GM23338 (cell line): ENCODE data around the gene PKD1. TPM values are rescaled to one million over a fixed set of nuclear protein-coding genes. Genes with fewer than 3 reads are reported as not detected.

Experiments
- ATAC-seq: fragments of 200-7000 bp; cut with Tn5 transposase; 3 replicates; pipeline ENCODE4 v1.9.1; 2020
- DNase-seq: peaks from one replicate; pipeline ENCODE4 v3.0.0-alpha.2; 2015; ENCODE audit warnings: low spot score
- H2AFZ ChIP-seq: fragments of 200-600 bp; sonication (generic); 2 replicates; pipeline ENCODE4 v1.8.0; 2016; ENCODE audit warnings: antibody characterized with exemption, mild to moderate bottlenecking, moderate library complexity
- H3F3A ChIP-seq: fragments of 200-600 bp; sonication (generic); replicated peaks from 2 replicates; pipeline ENCODE4 v1.8.0; 2017; ENCODE audit warnings: antibody characterized with exemption, mixed run types, low read depth
- H3K27ac ChIP-seq: fragments of 200-600 bp; sonication (generic); 2 replicates; pipeline ENCODE4 v1.6.1; 2016; ENCODE audit warnings: low read depth
- H3K27me3 ChIP-seq: fragments of 200-600 bp; sonication (generic); 2 replicates; pipeline ENCODE4 v1.8.0; 2016; ENCODE audit warnings: mild to moderate bottlenecking, mixed run types, moderate library complexity; ENCODE audit not compliant: insufficient read depth
- H3K36me3 ChIP-seq: fragments of 200-600 bp; sonication (generic); 2 replicates; pipeline ENCODE4 v1.8.0; 2016; ENCODE audit warnings: mild to moderate bottlenecking; ENCODE audit not compliant: insufficient read depth
- H3K4me1 ChIP-seq: fragments of 200-600 bp; sonication (generic); 2 replicates; pipeline ENCODE4 v1.8.0; 2016; ENCODE audit warnings: mild to moderate bottlenecking, moderate library complexity; ENCODE audit not compliant: insufficient read depth
- H3K4me2 ChIP-seq: fragments of 200-600 bp; sonication (generic); 2 replicates; pipeline ENCODE4 v1.7.1; 2017; ENCODE audit warnings: mixed run types
- H3K4me3 ChIP-seq: fragments of 200-600 bp; sonication (generic); 2 replicates; pipeline ENCODE4 v1.6.1; 2016; ENCODE audit warnings: mixed run types
- H3K79me2 ChIP-seq: fragments of 200-600 bp; sonication (generic); replicated peaks from 2 replicates; pipeline ENCODE4 v1.8.0; 2017; ENCODE audit warnings: mild to moderate bottlenecking; ENCODE audit not compliant: insufficient read depth
- H3K9me2 ChIP-seq: fragments of 200-600 bp; sonication (generic); 2 replicates; pipeline ENCODE4 v1.8.0; 2017; ENCODE audit not compliant: insufficient read depth
- H4K20me1 ChIP-seq: fragments of 200-600 bp; sonication (generic); replicated peaks from 2 replicates; pipeline ENCODE4 v1.8.0; 2017; ENCODE audit warnings: mild to moderate bottlenecking; ENCODE audit not compliant: insufficient read depth
- H3K27ac Mint-ChIP-seq: 2 replicates; pipeline ENCODE4 v1.8.0; 2020; ENCODE audit warnings: inconsistent platforms, mild to moderate bottlenecking, moderate library complexity, mixed read lengths
- H3K27me3 Mint-ChIP-seq: 3 replicates; pipeline ENCODE4 v1.8.0; 2022; ENCODE audit warnings: low read depth, mild to moderate bottlenecking, moderate library complexity, mixed read lengths, inconsistent platforms; ENCODE audit not compliant: insufficient read depth, poor library complexity
- H3K36me3 Mint-ChIP-seq: 3 replicates; pipeline ENCODE4 v1.8.0; 2021; ENCODE audit warnings: low read depth, mild to moderate bottlenecking, inconsistent platforms, moderate library complexity, mixed read lengths
- H3K4me1 Mint-ChIP-seq: 3 replicates; pipeline ENCODE4 v1.8.0; 2020; ENCODE audit warnings: mild to moderate bottlenecking, inconsistent platforms, mixed read lengths
- H3K4me3 Mint-ChIP-seq: 3 replicates; pipeline ENCODE4 v1.8.0; 2021; ENCODE audit warnings: moderate library complexity, mild to moderate bottlenecking, inconsistent platforms, mixed read lengths
- H3K9me3 Mint-ChIP-seq: 3 replicates; pipeline ENCODE4 v1.8.0; 2020; ENCODE audit warnings: moderate library complexity, mild to moderate bottlenecking, inconsistent platforms, mixed read lengths
- CREB1 ChIP-seq: fragments of 250-450 bp; sonication (Bioruptor Pico); IDR thresholded peaks from 2 replicates; pipeline ENCODE4 v1.5.0; 2020; ENCODE audit warnings: low read depth, mild to moderate bottlenecking, moderate library complexity
- EZH2phosphoT487 ChIP-seq: fragments of 200-600 bp; sonication (generic); IDR thresholded peaks from one replicate; pipeline ENCODE4 v1.8.1; 2018; ENCODE audit warnings: antibody characterized with exemption; ENCODE audit not compliant: unreplicated experiment
- JUNB ChIP-seq: IDR thresholded peaks from one replicate; pipeline ENCODE4 v1.6.1; 2016; ENCODE audit warnings: antibody characterized with exemption; ENCODE audit not compliant: unreplicated experiment
- POLR2AphosphoS5 ChIP-seq: IDR thresholded peaks from 2 replicates; pipeline ENCODE4 v1.6.1; 2016; ENCODE audit warnings: antibody characterized with exemption, low read depth
- ZNF114 ChIP-seq: fragments of 250-450 bp; sonication (Bioruptor Pico); IDR thresholded peaks from 2 replicates; pipeline ENCODE4 v1.5.0; 2020; ENCODE audit warnings: mild to moderate bottlenecking, moderate library complexity
- ZNF331 ChIP-seq: fragments of 250-450 bp; sonication (Bioruptor Pico); IDR thresholded peaks from 2 replicates; pipeline ENCODE4 v1.5.0; 2020; ENCODE audit warnings: low read depth, mild to moderate bottlenecking, moderate library complexity
- polyA plus RNA-seq: library from polyadenylated mRNA; unstranded; fragments of >200 nt; fragmentation: Nextera tagmentation; extraction: Ambion mirVana; gene quantifications from 2 replicates; pipeline ENCODE4 v1.2.1, GENCODE V29; 2016
- total RNA-seq: library from RNA; depleted of rRNA; stranded (reverse); fragments of >200 nt; shearing (Covaris generic); gene quantifications from 2 replicates; pipeline ENCODE4 v1.2.3, GENCODE V29; 2014
- TF ChIP-seq, protein P1 (sequence below): fragments of 250-450 bp; sonication (Bioruptor Pico); IDR thresholded peaks from 2 replicates; pipeline ENCODE4 v1.5.0; 2020; ENCODE audit warnings: mild to moderate bottlenecking, moderate library complexity
- TF ChIP-seq, protein P2 (sequence below): IDR thresholded peaks from one replicate; pipeline ENCODE4 v1.6.1; 2018; ENCODE audit warnings: antibody characterized with exemption; ENCODE audit not compliant: unreplicated experiment
- TF ChIP-seq, protein P3 (sequence below), 2 experiments: fragments of 200-600 bp in 1 of 2; sonication (generic) in 1 of 2; conservative IDR thresholded peaks; 2 replicates each; pipeline versions ENCODE4 v1.5.1 to v1.6.1; 2016 to 2017; ENCODE audit warnings: antibody characterized with exemption in 2 of 2, low read depth in 2 of 2, mild to moderate bottlenecking in 2 of 2, moderate library complexity in 1 of 2
- TF ChIP-seq, protein P4 (sequence below): IDR thresholded peaks from 2 replicates; pipeline ENCODE4 v1.6.1; 2016; ENCODE audit warnings: antibody characterized with exemption

The PKD1 gene
- total and polyA plus RNA-seq, 2 experiments from 2014 or later, result 21.1 to 107 TPM

DNA sequence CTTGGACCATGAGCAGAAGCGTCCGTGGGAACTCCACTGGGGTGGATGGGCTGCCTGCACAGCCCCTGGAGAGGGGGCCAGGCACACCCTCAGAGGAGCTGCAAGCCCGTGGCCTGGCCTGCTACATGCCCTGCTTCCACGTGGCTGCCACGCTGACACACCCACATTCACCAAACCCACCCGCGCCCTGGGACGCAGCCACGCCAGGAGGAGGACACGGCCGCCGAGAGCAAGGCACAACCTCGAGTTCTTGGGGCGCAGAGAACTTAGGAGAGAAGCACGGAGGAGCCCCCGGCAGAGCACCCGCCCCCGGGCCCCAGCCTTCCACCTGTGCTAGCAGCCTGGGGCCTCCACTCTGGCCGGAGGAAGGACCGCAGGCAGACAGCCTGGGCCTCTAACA lies 41.9 kb upstream of the PKD1 start:
- TF ChIP-seq, protein P1, sequence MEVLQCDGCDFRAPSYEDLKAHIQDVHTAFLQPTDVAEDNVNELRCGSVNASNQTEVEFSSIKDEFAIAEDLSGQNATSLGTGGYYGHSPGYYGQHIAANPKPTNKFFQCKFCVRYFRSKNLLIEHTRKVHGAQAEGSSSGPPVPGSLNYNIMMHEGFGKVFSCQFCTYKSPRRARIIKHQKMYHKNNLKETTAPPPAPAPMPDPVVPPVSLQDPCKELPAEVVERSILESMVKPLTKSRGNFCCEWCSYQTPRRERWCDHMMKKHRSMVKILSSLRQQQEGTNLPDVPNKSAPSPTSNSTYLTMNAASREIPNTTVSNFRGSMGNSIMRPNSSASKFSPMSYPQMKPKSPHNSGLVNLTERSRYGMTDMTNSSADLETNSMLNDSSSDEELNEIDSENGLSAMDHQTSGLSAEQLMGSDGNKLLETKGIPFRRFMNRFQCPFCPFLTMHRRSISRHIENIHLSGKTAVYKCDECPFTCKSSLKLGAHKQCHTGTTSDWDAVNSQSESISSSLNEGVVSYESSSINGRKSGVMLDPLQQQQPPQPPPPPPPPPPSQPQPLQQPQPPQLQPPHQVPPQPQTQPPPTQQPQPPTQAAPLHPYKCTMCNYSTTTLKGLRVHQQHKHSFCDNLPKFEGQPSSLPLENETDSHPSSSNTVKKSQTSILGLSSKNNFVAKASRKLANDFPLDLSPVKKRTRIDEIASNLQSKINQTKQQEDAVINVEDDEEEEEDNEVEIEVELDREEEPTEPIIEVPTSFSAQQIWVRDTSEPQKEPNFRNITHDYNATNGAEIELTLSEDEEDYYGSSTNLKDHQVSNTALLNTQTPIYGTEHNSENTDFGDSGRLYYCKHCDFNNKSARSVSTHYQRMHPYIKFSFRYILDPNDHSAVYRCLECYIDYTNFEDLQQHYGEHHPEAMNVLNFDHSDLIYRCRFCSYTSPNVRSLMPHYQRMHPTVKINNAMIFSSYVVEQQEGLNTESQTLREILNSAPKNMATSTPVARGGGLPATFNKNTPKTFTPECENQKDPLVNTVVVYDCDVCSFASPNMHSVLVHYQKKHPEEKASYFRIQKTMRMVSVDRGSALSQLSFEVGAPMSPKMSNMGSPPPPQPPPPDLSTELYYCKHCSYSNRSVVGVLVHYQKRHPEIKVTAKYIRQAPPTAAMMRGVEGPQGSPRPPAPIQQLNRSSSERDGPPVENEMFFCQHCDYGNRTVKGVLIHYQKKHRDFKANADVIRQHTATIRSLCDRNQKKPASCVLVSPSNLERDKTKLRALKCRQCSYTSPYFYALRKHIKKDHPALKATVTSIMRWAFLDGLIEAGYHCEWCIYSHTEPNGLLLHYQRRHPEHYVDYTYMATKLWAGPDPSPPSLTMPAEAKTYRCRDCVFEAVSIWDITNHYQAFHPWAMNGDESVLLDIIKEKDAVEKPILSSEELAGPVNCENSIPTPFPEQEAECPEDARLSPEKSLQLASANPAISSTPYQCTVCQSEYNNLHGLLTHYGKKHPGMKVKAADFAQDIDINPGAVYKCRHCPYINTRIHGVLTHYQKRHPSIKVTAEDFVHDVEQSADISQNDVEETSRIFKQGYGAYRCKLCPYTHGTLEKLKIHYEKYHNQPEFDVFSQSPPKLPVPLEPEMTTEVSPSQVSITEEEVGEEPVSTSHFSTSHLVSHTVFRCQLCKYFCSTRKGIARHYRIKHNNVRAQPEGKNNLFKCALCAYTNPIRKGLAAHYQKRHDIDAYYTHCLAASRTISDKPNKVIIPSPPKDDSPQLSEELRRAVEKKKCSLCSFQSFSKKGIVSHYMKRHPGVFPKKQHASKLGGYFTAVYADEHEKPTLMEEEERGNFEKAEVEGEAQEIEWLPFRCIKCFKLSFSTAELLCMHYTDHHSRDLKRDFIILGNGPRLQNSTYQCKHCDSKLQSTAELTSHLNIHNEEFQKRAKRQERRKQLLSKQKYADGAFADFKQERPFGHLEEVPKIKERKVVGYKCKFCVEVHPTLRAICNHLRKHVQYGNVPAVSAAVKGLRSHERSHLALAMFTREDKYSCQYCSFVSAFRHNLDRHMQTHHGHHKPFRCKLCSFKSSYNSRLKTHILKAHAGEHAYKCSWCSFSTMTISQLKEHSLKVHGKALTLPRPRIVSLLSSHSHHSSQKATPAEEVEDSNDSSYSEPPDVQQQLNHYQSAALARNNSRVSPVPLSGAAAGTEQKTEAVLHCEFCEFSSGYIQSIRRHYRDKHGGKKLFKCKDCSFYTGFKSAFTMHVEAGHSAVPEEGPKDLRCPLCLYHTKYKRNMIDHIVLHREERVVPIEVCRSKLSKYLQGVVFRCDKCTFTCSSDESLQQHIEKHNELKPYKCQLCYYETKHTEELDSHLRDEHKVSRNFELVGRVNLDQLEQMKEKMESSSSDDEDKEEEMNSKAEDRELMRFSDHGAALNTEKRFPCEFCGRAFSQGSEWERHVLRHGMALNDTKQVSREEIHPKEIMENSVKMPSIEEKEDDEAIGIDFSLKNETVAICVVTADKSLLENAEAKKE (CRISPR knock-in tag), result no peak
- Histone ChIP-seq H3K27ac (no peak overlapping the region), H3K27me3 (no peaks in the 10 kb centered on the region), H3K79me2 (no peaks in the 10 kb centered on the region), H2AFZ (no peak overlapping the region), H3K4me2 (no peak overlapping the region), H3K4me1 (no peaks in the 10 kb centered on the region), H3K4me3 (no peak overlapping the region), H3K36me3 (no peaks in the 10 kb centered on the region; the same call in 1 of the 2 replicates), H4K20me1 (no peaks in the 10 kb centered on the region; the same call in 1 of the 2 replicates), H3F3A (0 out of 2 replicates have a peak, but pooled peaks cover 19% of the 10 kb centered on the region), H3K9me2 (no peaks in the 10 kb centered on the region)
- Mint-ChIP-seq H3K4me1 (peaks cover 6% of the 10 kb centered on the region), H3K4me3 (no peak overlapping the region), H3K27me3 (peaks cover 15% of the 10 kb centered on the region), H3K27ac (no peak overlapping the region), H3K9me3 (no peaks in the 10 kb centered on the region), H3K36me3 (peaks cover 30% of the 10 kb centered on the region)
- DNase-seq, result no peak
- ATAC-seq, result no peak

DNA sequence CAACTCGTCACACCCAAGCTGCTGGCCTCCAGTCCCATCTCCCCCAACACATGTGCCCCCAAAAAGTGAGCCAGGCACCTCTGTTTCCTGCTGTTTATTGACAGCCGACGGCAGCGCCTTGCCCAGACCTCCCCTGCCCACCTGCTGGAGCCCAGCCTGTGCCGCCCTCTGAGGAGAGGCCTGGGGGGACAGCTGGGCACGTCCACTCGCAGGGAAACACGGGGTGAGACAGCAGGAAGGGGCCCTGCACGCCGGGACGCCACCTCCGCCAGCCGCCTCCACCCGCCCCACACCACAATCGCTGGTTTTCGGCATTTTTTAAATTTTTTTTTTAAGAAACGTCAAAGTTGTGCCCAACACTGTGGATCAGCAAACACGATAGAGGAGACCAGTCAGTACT lies 41.4 kb upstream of the PKD1 start:
- Histone ChIP-seq H3K9me2 (no peaks in the 10 kb centered on the region), H3K27ac (no peak overlapping the region), H3K27me3 (no peaks in the 10 kb centered on the region), H3F3A (0 out of 2 replicates have a peak, but pooled peaks cover 19% of the 10 kb centered on the region), H4K20me1 (no peaks in the 10 kb centered on the region; the same call in 1 of the 2 replicates), H3K36me3 (no peaks in the 10 kb centered on the region; the same call in 1 of the 2 replicates), H3K4me3 (no peak overlapping the region), H3K79me2 (no peaks in the 10 kb centered on the region), H2AFZ (no peak overlapping the region), H3K4me2 (no peak overlapping the region), H3K4me1 (no peaks in the 10 kb centered on the region)
- Mint-ChIP-seq H3K36me3 (peaks cover 30% of the 10 kb centered on the region), H3K27me3 (peaks cover 11% of the 10 kb centered on the region), H3K4me3 (no peak overlapping the region), H3K9me3 (no peaks in the 10 kb centered on the region), H3K4me1 (peaks cover 4% of the 10 kb centered on the region), H3K27ac (no peak overlapping the region)
- no peak for ATAC-seq
- DNase-seq, result no peak
- no peak for TF ChIP-seq POLR2AphosphoS5
- TF ChIP-seq EZH2phosphoT487, result no peak
- no peak for TF ChIP-seq CREB1 (CRISPR knock-in tag)
- no peak for TF ChIP-seq ZNF331
- TF ChIP-seq JUNB, result no peak
- no peak for TF ChIP-seq ZNF114
- TF ChIP-seq, protein P2, sequence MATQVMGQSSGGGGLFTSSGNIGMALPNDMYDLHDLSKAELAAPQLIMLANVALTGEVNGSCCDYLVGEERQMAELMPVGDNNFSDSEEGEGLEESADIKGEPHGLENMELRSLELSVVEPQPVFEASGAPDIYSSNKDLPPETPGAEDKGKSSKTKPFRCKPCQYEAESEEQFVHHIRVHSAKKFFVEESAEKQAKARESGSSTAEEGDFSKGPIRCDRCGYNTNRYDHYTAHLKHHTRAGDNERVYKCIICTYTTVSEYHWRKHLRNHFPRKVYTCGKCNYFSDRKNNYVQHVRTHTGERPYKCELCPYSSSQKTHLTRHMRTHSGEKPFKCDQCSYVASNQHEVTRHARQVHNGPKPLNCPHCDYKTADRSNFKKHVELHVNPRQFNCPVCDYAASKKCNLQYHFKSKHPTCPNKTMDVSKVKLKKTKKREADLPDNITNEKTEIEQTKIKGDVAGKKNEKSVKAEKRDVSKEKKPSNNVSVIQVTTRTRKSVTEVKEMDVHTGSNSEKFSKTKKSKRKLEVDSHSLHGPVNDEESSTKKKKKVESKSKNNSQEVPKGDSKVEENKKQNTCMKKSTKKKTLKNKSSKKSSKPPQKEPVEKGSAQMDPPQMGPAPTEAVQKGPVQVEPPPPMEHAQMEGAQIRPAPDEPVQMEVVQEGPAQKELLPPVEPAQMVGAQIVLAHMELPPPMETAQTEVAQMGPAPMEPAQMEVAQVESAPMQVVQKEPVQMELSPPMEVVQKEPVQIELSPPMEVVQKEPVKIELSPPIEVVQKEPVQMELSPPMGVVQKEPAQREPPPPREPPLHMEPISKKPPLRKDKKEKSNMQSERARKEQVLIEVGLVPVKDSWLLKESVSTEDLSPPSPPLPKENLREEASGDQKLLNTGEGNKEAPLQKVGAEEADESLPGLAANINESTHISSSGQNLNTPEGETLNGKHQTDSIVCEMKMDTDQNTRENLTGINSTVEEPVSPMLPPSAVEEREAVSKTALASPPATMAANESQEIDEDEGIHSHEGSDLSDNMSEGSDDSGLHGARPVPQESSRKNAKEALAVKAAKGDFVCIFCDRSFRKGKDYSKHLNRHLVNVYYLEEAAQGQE, result no peak
- TF ChIP-seq, protein P3, sequence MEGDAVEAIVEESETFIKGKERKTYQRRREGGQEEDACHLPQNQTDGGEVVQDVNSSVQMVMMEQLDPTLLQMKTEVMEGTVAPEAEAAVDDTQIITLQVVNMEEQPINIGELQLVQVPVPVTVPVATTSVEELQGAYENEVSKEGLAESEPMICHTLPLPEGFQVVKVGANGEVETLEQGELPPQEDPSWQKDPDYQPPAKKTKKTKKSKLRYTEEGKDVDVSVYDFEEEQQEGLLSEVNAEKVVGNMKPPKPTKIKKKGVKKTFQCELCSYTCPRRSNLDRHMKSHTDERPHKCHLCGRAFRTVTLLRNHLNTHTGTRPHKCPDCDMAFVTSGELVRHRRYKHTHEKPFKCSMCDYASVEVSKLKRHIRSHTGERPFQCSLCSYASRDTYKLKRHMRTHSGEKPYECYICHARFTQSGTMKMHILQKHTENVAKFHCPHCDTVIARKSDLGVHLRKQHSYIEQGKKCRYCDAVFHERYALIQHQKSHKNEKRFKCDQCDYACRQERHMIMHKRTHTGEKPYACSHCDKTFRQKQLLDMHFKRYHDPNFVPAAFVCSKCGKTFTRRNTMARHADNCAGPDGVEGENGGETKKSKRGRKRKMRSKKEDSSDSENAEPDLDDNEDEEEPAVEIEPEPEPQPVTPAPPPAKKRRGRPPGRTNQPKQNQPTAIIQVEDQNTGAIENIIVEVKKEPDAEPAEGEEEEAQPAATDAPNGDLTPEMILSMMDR (conservative IDR thresholded peaks at IDR 0.05; ENCODE audit: low read depth in 2 of 2), result no peak
- TF ChIP-seq, protein P4, sequence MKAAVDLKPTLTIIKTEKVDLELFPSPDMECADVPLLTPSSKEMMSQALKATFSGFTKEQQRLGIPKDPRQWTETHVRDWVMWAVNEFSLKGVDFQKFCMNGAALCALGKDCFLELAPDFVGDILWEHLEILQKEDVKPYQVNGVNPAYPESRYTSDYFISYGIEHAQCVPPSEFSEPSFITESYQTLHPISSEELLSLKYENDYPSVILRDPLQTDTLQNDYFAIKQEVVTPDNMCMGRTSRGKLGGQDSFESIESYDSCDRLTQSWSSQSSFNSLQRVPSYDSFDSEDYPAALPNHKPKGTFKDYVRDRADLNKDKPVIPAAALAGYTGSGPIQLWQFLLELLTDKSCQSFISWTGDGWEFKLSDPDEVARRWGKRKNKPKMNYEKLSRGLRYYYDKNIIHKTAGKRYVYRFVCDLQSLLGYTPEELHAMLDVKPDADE, result no peak
